PFSK-1 (cell line): ENCODE data around the gene WDR4.

Source experiments
- FOXP2 ChIP-seq: optimal IDR thresholded peaks from 2 replicates; pipeline ENCODE3; 2011; ENCODE audit warnings: borderline replicate concordance, control low read depth, inconsistent platforms; ENCODE audit not compliant: insufficient read depth; ENCODE audit errors: extremely low read length, extremely low read depth
- POLR2AphosphoS5 ChIP-seq: IDR thresholded peaks from 2 replicates; pipeline ENCODE4 v1.6.1; 2012; ENCODE audit warnings: low read depth, mild to moderate bottlenecking, control low read depth, low read length, moderate library complexity
- REST ChIP-seq, 2 experiments: IDR thresholded peaks; 2 replicates each; pipeline versions ENCODE4 v1.6.1 to v1.8.0; 2011 to 2012; ENCODE audit warnings: low read depth in 2 of 2, low read length in 2 of 2, control low read depth in 1 of 2, inconsistent platforms in 1 of 2, mild to moderate bottlenecking in 1 of 2, moderate library complexity in 1 of 2; ENCODE audit not compliant: insufficient read depth in 1 of 2
- SIN3A ChIP-seq: IDR thresholded peaks from 2 replicates; pipeline ENCODE4 v1.6.1; 2012; ENCODE audit warnings: mild to moderate bottlenecking, low read length, moderate library complexity, borderline replicate concordance; ENCODE audit not compliant: insufficient read depth
- TAF1 ChIP-seq: IDR thresholded peaks from 2 replicates; pipeline ENCODE4 v1.6.1; 2012; ENCODE audit warnings: low read length, control low read depth, borderline replicate concordance; ENCODE audit not compliant: insufficient read depth

DNA sequence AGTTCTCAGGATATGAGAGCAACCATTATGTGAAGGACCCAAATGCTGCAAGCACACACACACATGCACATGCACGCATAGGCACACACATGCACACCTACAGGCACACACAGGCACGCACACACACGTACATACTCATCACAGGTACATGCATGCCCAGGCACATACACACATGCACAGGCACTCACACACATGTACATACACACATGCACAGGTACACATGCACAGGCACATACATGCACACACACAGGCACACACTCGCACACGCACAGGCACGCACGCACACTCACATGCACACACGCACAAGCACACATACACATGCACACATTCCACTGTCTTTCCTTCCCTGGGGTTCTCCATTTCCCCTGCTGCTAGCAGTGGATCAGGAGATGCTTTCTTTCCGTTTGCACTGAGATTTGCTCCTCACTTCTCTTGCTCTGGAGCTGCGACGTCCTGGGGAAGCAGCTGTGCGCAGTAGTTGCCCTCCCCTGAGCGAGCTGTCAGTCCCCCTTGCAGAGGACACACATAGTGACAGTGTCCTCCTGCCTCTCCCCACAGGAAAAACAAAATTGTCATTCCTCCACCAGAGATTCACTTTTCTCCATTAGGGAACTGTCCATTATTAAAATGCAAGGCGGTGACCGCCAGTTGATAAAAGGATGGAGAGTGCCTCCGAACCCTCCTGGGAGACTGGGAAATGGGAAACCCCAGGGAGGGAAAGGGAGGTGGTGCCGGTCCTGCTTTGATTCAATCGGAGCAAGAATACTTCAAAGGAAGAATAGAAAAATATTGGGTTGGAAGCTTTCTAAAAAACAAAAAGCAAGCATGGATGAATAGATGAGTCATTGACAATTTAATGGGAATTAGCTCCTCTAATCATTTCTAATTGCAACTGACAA, 69.5 kb downstream of the WDR4 start:
- TF ChIP-seq POLR2AphosphoS5 (no peak), SIN3A (no peak), REST (IDR thresholded peaks at IDR 0.05; ENCODE audit: insufficient read depth in 1 of 2, low read depth in 2 of 2, low read length in 2 of 2) (no peak), TAF1 (no peak), FOXP2 (no peak)
